B cell (primary cell): ENCODE measurements around the gene CCIN. TPM values are rescaled to one million over a fixed set of nuclear protein-coding genes. Genes with fewer than 3 reads are reported as not detected.
A peak's percentile ranks its signal among the peaks of the same experiment; 100 is the strongest.

Experiments used
- ATAC-seq: fragments of 200-7000 bp; cut with Tn5 transposase; one replicate; pipeline ENCODE4 v1.10.0; 2021; ENCODE audit warnings: low read depth, mild to moderate bottlenecking, moderate number of reproducible peaks, moderate library complexity
- CTCF ChIA-PET: fragments of 350-600 bp; sonication (Branson Sonifier 250); formaldehyde crosslinking; loops from one replicate; lab custom pipeline; 2021; ENCODE audit warnings: antibody characterized with exemption, inconsistent platforms; lab: Charles Lee
- POLR2A ChIA-PET: fragments of 350-600 bp; sonication (Branson Sonifier 250); formaldehyde crosslinking; loops from one replicate; lab custom pipeline; 2021; ENCODE audit warnings: antibody characterized with exemption; lab: Charles Lee
- DNase-seq: peaks from one replicate; pipeline ENCODE4 v3.0.0; 2013
- H2AFZ ChIP-seq: 2 replicates; pipeline ENCODE4 v1.6.1; 2012; ENCODE audit warnings: mild to moderate bottlenecking, low read depth, low read length; ENCODE audit not compliant: insufficient read depth, poor library complexity, severe bottlenecking
- H3K27ac ChIP-seq, 2 donors: 1 replicate in 1 of 2; 2 replicates in 1 of 2; pipeline ENCODE4 v1.5.1; 2012 to 2013; ENCODE audit warnings: low read length in 2 of 2, mild to moderate bottlenecking in 2 of 2, moderate library complexity in 1 of 2
- H3K27me3 ChIP-seq, 4 experiments: fragments of 200-600 bp in 1 of 4; sonication (generic) in 1 of 4; replicated peaks in 1 of 4; 1 replicate in 2 of 4; 2 replicates in 2 of 4; pipeline versions ENCODE4 v1.6.1 to v1.7.0; 2013 to 2016; ENCODE audit warnings: low read length in 3 of 4, mild to moderate bottlenecking in 2 of 4, mixed read lengths in 1 of 4, moderate library complexity in 1 of 4; ENCODE audit not compliant: insufficient read depth in 4 of 4, control insufficient read depth in 3 of 4; ENCODE audit errors: control extremely low read depth in 1 of 4
- H3K36me3 ChIP-seq, 2 experiments: replicated peaks in 1 of 2; 1 replicate in 1 of 2; 2 replicates in 1 of 2; pipeline versions ENCODE4 v1.6.1 to v1.7.1; 2013; ENCODE audit warnings: low read length in 1 of 2; ENCODE audit not compliant: insufficient read depth in 2 of 2, control insufficient read depth in 1 of 2; ENCODE audit errors: control extremely low read depth in 1 of 2, extremely low read depth in 1 of 2
- H3K4me1 ChIP-seq, 2 donors: fragments of 200-600 bp in 1 of 2; sonication (generic) in 1 of 2; 1 replicate in 1 of 2; 2 replicates in 1 of 2; pipeline versions ENCODE4 v1.5.1 to v1.6.1; 2013 to 2017; ENCODE audit warnings: low read length in 2 of 2; ENCODE audit not compliant: control insufficient read depth in 2 of 2, insufficient read depth in 2 of 2
- H3K4me2 ChIP-seq: replicated peaks from 2 replicates; pipeline ENCODE3; 2012; ENCODE audit warnings: mild to moderate bottlenecking, low read depth, low read length; ENCODE audit not compliant: poor library complexity, severe bottlenecking
- H3K4me3 ChIP-seq, 5 experiments: fragments of 200-600 bp in 1 of 5; sonication (generic) in 1 of 5; 1 replicate in 3 of 5; 2 replicates in 2 of 5; pipeline versions ENCODE4 v1.5.1 to v1.7.0; 2011 to 2016; ENCODE audit warnings: low read length in 4 of 5, mild to moderate bottlenecking in 4 of 5, low read depth in 2 of 5, control low read depth in 1 of 5, moderate library complexity in 1 of 5; ENCODE audit not compliant: insufficient read depth in 1 of 5; ENCODE audit errors: control extremely low read depth in 1 of 5, extremely low read depth in 1 of 5
- H3K79me2 ChIP-seq: fragments of 200-600 bp; sonication (generic); one replicate; pipeline ENCODE4 v1.6.0; 2016; ENCODE audit warnings: low read length; ENCODE audit not compliant: control insufficient read depth, insufficient read depth
- H3K9ac ChIP-seq: fragments of 200-600 bp; sonication (generic); 2 replicates; pipeline ENCODE4 v1.6.1; 2017; ENCODE audit warnings: mild to moderate bottlenecking, low read length, moderate library complexity
- H3K9me3 ChIP-seq, 3 donors: one replicate each; pipeline versions ENCODE4 v1.6.1 to v1.7.1; 2013; ENCODE audit warnings: low read length in 2 of 3; ENCODE audit not compliant: control insufficient read depth in 2 of 3, insufficient read depth in 1 of 3; ENCODE audit errors: control extremely low read depth in 1 of 3
- H4K20me1 ChIP-seq: 2 replicates; pipeline ENCODE4 v1.6.0; 2012; ENCODE audit warnings: mild to moderate bottlenecking, low read length; ENCODE audit not compliant: insufficient read depth, control insufficient read depth, poor library complexity, severe bottlenecking
- H3K27ac Mint-ChIP-seq: one replicate; pipeline ENCODE4 v1.8.0; 2021; ENCODE audit warnings: mixed read lengths
- H3K27me3 Mint-ChIP-seq: one replicate; pipeline ENCODE4 v1.8.0; 2021; ENCODE audit warnings: mixed read lengths
- H3K4me1 Mint-ChIP-seq: one replicate; pipeline ENCODE4 v1.8.0; 2021; ENCODE audit warnings: mixed read lengths
- H3K4me3 Mint-ChIP-seq: one replicate; pipeline ENCODE4 v1.8.0; 2021; ENCODE audit warnings: mixed read lengths
- H3K9me3 Mint-ChIP-seq: one replicate; pipeline ENCODE4 v1.8.0; 2022; ENCODE audit warnings: mixed read lengths; ENCODE audit not compliant: insufficient read depth
- CTCF ChIP-seq: fragments of 200-600 bp; IDR thresholded peaks from one replicate; pipeline ENCODE4 v1.8.0; 2022; ENCODE audit warnings: antibody characterized with exemption, mild to moderate bottlenecking
- EZH2 ChIP-seq: IDR thresholded peaks from 2 replicates; pipeline ENCODE4 v1.6.1; 2012; ENCODE audit warnings: borderline replicate concordance, low read depth, mild to moderate bottlenecking, moderate library complexity, low read length; ENCODE audit not compliant: insufficient read depth, poor library complexity, severe bottlenecking
- WGBS: methylation state at CpG from one replicate; pipeline ENCODE4 v1.1.5; 2013; ENCODE audit warnings: missing lambda C conversion rate; ENCODE audit not compliant: insufficient coverage; 5-methylcytosine and 5-hydroxymethylcytosine counted together
- intact Hi-C: fragments of 100-400 bp; cut with micrococcal nuclease; formaldehyde crosslinking; loops from one replicate; pipeline ENCODE4 v1.10.0; 2022
- polyA plus RNA-seq: library from polyadenylated mRNA; depleted of rRNA; stranded (reverse); fragments of >200 nt; gene quantifications from 2 replicates; pipeline ENCODE4 v1.2.3, GENCODE V29; 2012
- total RNA-seq, 2 donors: library from RNA; stranded (reverse); fragments of 120-200 nt in 1 of 2; gene quantifications; 1 replicate in 1 of 2; 2 replicates in 1 of 2; pipeline versions ENCODE4 v1.2.3 to v1.2.4, GENCODE V29; 2013 to 2022

CCIN gene
- total and polyA plus RNA-seq, 2 donors (not counting 1 experiment from before 2014, with no cell fraction given): 0.15 TPM; not detected in 1

- under 1% methylated on average over 18 of the region's 18 CpGs for WGBS
- POLR2A ChIA-PET: interaction anchor here (1.1 to 1.6 kb wide), 3 partner anchors 47 to 154 kb away, joined by 5 to 7 read pairs (median 6); partner anchors contain the start of genes GLIPR2 and RECK
- no peaks in the 10 kb centered on the region for H3K9me3 ChIP-seq
- peaks cover 53% of the 10 kb centered on the region for H3K79me2 ChIP-seq
- H3K27ac Mint-ChIP-seq: peak overlapping the region; percentile 86
- peaks cover 53% of the 10 kb centered on the region for H3K4me1 Mint-ChIP-seq
- no peaks in the 10 kb centered on the region for H3K27me3 ChIP-seq
- peaks cover 32 to 43% of the 10 kb centered on the region in 2 donors for H3K4me1 ChIP-seq
- H3K27ac ChIP-seq: peak overlapping the region; percentile 33 to 93
- intact Hi-C loops: loop anchor here (2.0 to 5.0 kb wide), 6 partner anchors 54 to 459 kb away; partner anchors contain the start of genes CREB3, GLIPR2, RNF38 and TLN1
- no peak for ATAC-seq
- peak overlapping the region; percentile 91 for H3K4me3 Mint-ChIP-seq
- DNase-seq: no peak
- H3K9ac ChIP-seq: peak overlapping the region; percentile 89
- H2AFZ ChIP-seq: peak overlapping the region; percentile 83
- CTCF ChIA-PET: interaction anchor here (0.6 to 7.1 kb wide), 16 partner anchors 9 to 1111 kb away, joined by 3 to 44 read pairs (median 4); partner anchors contain the start of genes CCIN and FANCG
- peaks cover 42% of the 10 kb centered on the region for H4K20me1 ChIP-seq
- H3K4me2 ChIP-seq: peak overlapping the region; percentile 91
- H3K4me3 ChIP-seq: peak overlapping the region; percentile 66 to 96 (median 91)
- no peaks in the 10 kb centered on the region for H3K27me3 Mint-ChIP-seq
- peaks cover 0 to 11% of the 10 kb centered on the region in 2 experiments for H3K36me3 ChIP-seq
- TF ChIP-seq EZH2: no peak
- no peak for TF ChIP-seq CTCF
- no peaks in the 10 kb centered on the region for H3K9me3 Mint-ChIP-seq
Observed at GRCh38 chr9:36191290-36191645, 22.1 kb downstream of the CCIN start.

- Histone ChIP-seq H2AFZ (peak overlapping the region; percentile 83), H3K27ac (peak overlapping the region in 1 of 2 donors; percentile 93), H3K27me3 (no peaks in the 10 kb centered on the region), H3K4me1 (peaks cover 32 to 43% of the 10 kb centered on the region in 2 donors), H4K20me1 (peaks cover 46% of the 10 kb centered on the region), H3K4me3 (peak overlapping the region; percentile 66 to 96 (median 91)), H3K79me2 (peaks cover 57% of the 10 kb centered on the region), H3K9ac (peak overlapping the region; percentile 89), H3K4me2 (peak overlapping the region; percentile 91), H3K36me3 (peaks cover 0 to 12% of the 10 kb centered on the region in 2 experiments), H3K9me3 (no peaks in the 10 kb centered on the region)
- Mint-ChIP-seq H3K9me3 (no peaks in the 10 kb centered on the region), H3K4me1 (peaks cover 55% of the 10 kb centered on the region), H3K27me3 (no peaks in the 10 kb centered on the region), H3K4me3 (peak overlapping the region; percentile 91), H3K27ac (peak overlapping the region; percentile 86)
- ATAC-seq (no peak), DNase-seq (no peak)
- TF ChIP-seq CTCF: no peak
- no peak for TF ChIP-seq EZH2
- intact Hi-C loops: loop anchor here (2.0 to 5.0 kb wide), 6 partner anchors 55 to 459 kb away; partner anchors contain the start of genes CREB3, GLIPR2, RNF38 and TLN1
- ChIA-PET CTCF (interaction anchor here (0.6 to 7.1 kb wide), 6 partner anchors 11 to 1112 kb away, joined by 3 to 44 read pairs (median 3); partner anchors contain the start of genes CCIN and FANCG), POLR2A (interaction anchor here (0.6 to 1.6 kb wide), 3 partner anchors 48 to 575 kb away, joined by 3 to 7 read pairs (median 6); partner anchors contain the start of gene GLIPR2)
- 5% methylated on average over 7 of the region's 7 CpGs for WGBS
Observed at GRCh38 chr9:36191686-36192085, 22.5 kb downstream of the CCIN start.
